ENCODE measurements around the gene ZNF484. TPM values are rescaled to one million over a fixed set of nuclear protein-coding genes. Genes with fewer than 3 reads are reported as not detected.
"Not testable (repeated sequence)": the region's sequence is repeated elsewhere in the genome, so short reads cannot be mapped to it uniquely, and the experiment has no call there.

ZNF484 gene
- total RNA-seq = 9.0 TPM
- 2.2 TPM for polyA plus RNA-seq
- long read RNA-seq, donor 1 = 0 reads
- long read RNA-seq, donor 2 = 0 reads
- long read RNA-seq, donor 3, partial matches to known transcripts = 0 of 2 reads
- long read RNA-seq, donor 3, other reads (novel, unspliced or antisense) = 0 of 2 reads
- long read RNA-seq, donor 4 = 0 reads
- long read RNA-seq, donor 5, partial matches to known transcripts = 0 of 2 reads
- long read RNA-seq, donor 5, other reads (novel, unspliced or antisense) = 0 of 2 reads
- long read RNA-seq, donor 6 = 0 reads
- long read RNA-seq, donor 7, partial matches to known transcripts = 0 of 2 reads
- long read RNA-seq, donor 7, other reads (novel, unspliced or antisense) = 0 of 2 reads
- long read RNA-seq, donor 8 = 0 reads
- long read RNA-seq, donor 9, partial matches to known transcripts = 0 of 1 reads
- long read RNA-seq, donor 9, other reads (novel, unspliced or antisense) = 0 of 1 reads
- long read RNA-seq, donor 10, partial matches to known transcripts = 0 of 1 reads
- long read RNA-seq, donor 10, other reads (novel, unspliced or antisense) = 0 of 1 reads

- WGBS = 18% methylated on average over 28 of the region's 28 CpGs
- H3K27ac ChIP-seq (ENCODE audit: low read depth in 1 of 2, low read length in 1 of 2) = peak within 1 kb of the TSS; percentile 60 to 64
Observed at GRCh38 chr9:92877531-92878430, at the start of gene ZNF484. ZNF484 (minus strand) TSS chr9:92878038; CDS start chr9:92875029, 3,009 bp downstream.

GRCh38 chr9:92920437-92920836, 42.6 kb upstream of the ZNF484 start:
- Histone ChIP-seq H3K36me3 (ENCODE audit: control insufficient read depth in 2 of 2, insufficient read depth in 2 of 2, low read length in 1 of 2) (no peaks in the 10 kb centered on the region), H3K4me3 (ENCODE audit: low read length in 2 of 2) (no peak overlapping the region), H3K27me3 (ENCODE audit: control insufficient read depth in 2 of 2, insufficient read depth in 1 of 2, low read length in 1 of 2) (no peaks in the 10 kb centered on the region), H3K4me1 (ENCODE audit: control insufficient read depth in 2 of 2, insufficient read depth in 2 of 2, low read length in 2 of 2) (no peaks in the 10 kb centered on the region), H3K27ac (ENCODE audit: low read depth in 1 of 2, low read length in 1 of 2) (no peak overlapping the region), H3K9me3 (ENCODE audit: control insufficient read depth in 2 of 2, insufficient read depth in 1 of 2, low read length in 1 of 2) (no peaks in the 10 kb centered on the region)
- no peak for DNase-seq (ENCODE audit: low read depth in 6 of 9, low spot score in 9 of 9)
- 96% methylated on average over 1 of the region's 1 CpG for WGBS

More at GRCh38 chr9:92877531-92878430, at the start of gene ZNF484:
- no peaks in the 10 kb centered on the region for H3K27me3 ChIP-seq (ENCODE audit: control insufficient read depth in 2 of 2, insufficient read depth in 1 of 2, low read length in 1 of 2)
- H3K36me3 ChIP-seq (ENCODE audit: control insufficient read depth in 2 of 2, insufficient read depth in 2 of 2, low read length in 1 of 2) = no peaks in the 10 kb centered on the region
- H3K4me1 ChIP-seq (ENCODE audit: control insufficient read depth in 2 of 2, insufficient read depth in 2 of 2, low read length in 2 of 2) = no peaks in the 10 kb centered on the region
- peak within 1 kb of the TSS; percentile 67 to 70 for H3K4me3 ChIP-seq (ENCODE audit: low read length in 2 of 2)
- H3K9me3 ChIP-seq (ENCODE audit: control insufficient read depth in 2 of 2, insufficient read depth in 1 of 2, low read length in 1 of 2) = no peaks in the 10 kb centered on the region
- peak; percentile 91 to 99 (median 96) for DNase-seq (ENCODE audit: low read depth in 6 of 9, low spot score in 9 of 9)

DNA sequence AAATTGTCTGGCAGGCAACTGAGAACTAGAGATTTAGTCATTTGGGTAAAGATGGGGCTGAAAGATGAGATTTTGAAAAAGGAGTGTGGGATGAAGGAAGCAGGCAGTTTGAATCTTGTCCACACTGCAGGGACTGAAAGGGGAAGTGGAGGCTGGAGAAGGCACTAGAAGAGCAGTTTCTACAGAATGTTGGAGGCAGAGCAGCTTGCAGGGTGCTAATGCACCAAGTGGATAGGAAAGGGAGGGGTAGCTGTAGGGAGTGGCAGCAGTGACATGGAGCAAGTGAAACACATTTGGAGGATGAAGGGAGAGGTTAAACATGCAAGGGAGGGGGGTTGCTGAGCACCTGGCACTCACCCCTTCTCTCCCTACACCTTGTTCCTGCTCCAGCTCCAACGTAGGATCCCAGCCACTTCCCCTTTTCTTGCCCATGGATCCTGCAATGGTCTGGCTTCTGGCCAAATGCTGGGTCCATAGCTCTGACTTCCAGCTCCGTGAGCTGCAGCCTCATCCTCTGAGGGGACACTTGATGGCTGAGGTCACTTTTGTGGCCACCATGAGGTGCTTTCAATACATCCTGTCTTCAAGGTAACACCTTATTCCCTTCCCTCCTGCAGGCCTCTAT, 39.5 kb upstream of the ZNF484 start:
- WGBS = 18% methylated on average over 2 of the region's 2 CpGs
- no peak for DNase-seq (ENCODE audit: low read depth in 6 of 9, low spot score in 9 of 9)
- H3K9me3 ChIP-seq (ENCODE audit: control insufficient read depth in 2 of 2, insufficient read depth in 1 of 2, low read length in 1 of 2) = no peaks in the 10 kb centered on the region
- H3K36me3 ChIP-seq (ENCODE audit: control insufficient read depth in 2 of 2, insufficient read depth in 2 of 2, low read length in 1 of 2) = no peaks in the 10 kb centered on the region
- no peak overlapping the region for H3K27ac ChIP-seq (ENCODE audit: low read depth in 1 of 2, low read length in 1 of 2)
- no peak overlapping the region for H3K4me3 ChIP-seq (ENCODE audit: low read length in 2 of 2)
- peaks cover 0 to 10% of the 10 kb centered on the region in 2 donors for H3K27me3 ChIP-seq (ENCODE audit: control insufficient read depth in 2 of 2, insufficient read depth in 1 of 2, low read length in 1 of 2)
- H3K4me1 ChIP-seq (ENCODE audit: control insufficient read depth in 2 of 2, insufficient read depth in 2 of 2, low read length in 2 of 2) = no peaks in the 10 kb centered on the region

- Histone ChIP-seq H3K4me1 (ENCODE audit: control insufficient read depth in 2 of 2, insufficient read depth in 2 of 2, low read length in 2 of 2) (no peaks in the 10 kb centered on the region), H3K27ac (ENCODE audit: low read depth in 1 of 2, low read length in 1 of 2) (no peak overlapping the region), H3K27me3 (ENCODE audit: control insufficient read depth in 2 of 2, insufficient read depth in 1 of 2, low read length in 1 of 2) (peaks cover 0 to 17% of the 10 kb centered on the region in 2 donors), H3K4me3 (ENCODE audit: low read length in 2 of 2) (no peak overlapping the region), H3K9me3 (ENCODE audit: control insufficient read depth in 2 of 2, insufficient read depth in 1 of 2, low read length in 1 of 2) (no peaks in the 10 kb centered on the region), H3K36me3 (ENCODE audit: control insufficient read depth in 2 of 2, insufficient read depth in 2 of 2, low read length in 1 of 2) (no peaks in the 10 kb centered on the region)
- whole genome bisulfite sequencing = 77% methylated on average over 11 of the region's 11 CpGs
- no peak for DNase-seq (ENCODE audit: low read depth in 6 of 9, low spot score in 9 of 9)
Observed at GRCh38 chr9:92911511-92912475, 34.0 kb upstream of the ZNF484 start.

GRCh38 chr9:92905137-92905536, 27.3 kb upstream of the ZNF484 start:
- not testable (repeated sequence) for DNase-seq (ENCODE audit: low read depth in 6 of 9, low spot score in 9 of 9); H3K27ac ChIP-seq (ENCODE audit: low read depth in 1 of 2, low read length in 1 of 2); H3K4me1 ChIP-seq (ENCODE audit: control insufficient read depth in 2 of 2, insufficient read depth in 2 of 2, low read length in 2 of 2); H3K4me3 ChIP-seq (ENCODE audit: low read length in 2 of 2); H3K27me3 ChIP-seq (ENCODE audit: control insufficient read depth in 2 of 2, insufficient read depth in 1 of 2, low read length in 1 of 2); H3K9me3 ChIP-seq (ENCODE audit: control insufficient read depth in 2 of 2, insufficient read depth in 1 of 2, low read length in 1 of 2); H3K36me3 ChIP-seq (ENCODE audit: control insufficient read depth in 2 of 2, insufficient read depth in 2 of 2, low read length in 1 of 2)
- WGBS = 83% methylated on average over 6 of the region's 6 CpGs

- WGBS = 99% methylated on average over 3 of the region's 3 CpGs
- Histone ChIP-seq H3K27me3 (ENCODE audit: control insufficient read depth in 2 of 2, insufficient read depth in 1 of 2, low read length in 1 of 2) (no peaks in the 10 kb centered on the region), H3K4me1 (ENCODE audit: control insufficient read depth in 2 of 2, insufficient read depth in 2 of 2, low read length in 2 of 2) (no peaks in the 10 kb centered on the region), H3K27ac (ENCODE audit: low read depth in 1 of 2, low read length in 1 of 2) (no peak overlapping the region), H3K36me3 (ENCODE audit: control insufficient read depth in 2 of 2, insufficient read depth in 2 of 2, low read length in 1 of 2) (no peaks in the 10 kb centered on the region), H3K9me3 (ENCODE audit: control insufficient read depth in 2 of 2, insufficient read depth in 1 of 2, low read length in 1 of 2) (no peaks in the 10 kb centered on the region), H3K4me3 (ENCODE audit: low read length in 2 of 2) (no peak overlapping the region)
- no peak for DNase-seq (ENCODE audit: low read depth in 6 of 9, low spot score in 9 of 9)
Observed at GRCh38 chr9:92897323-92897722, 19.5 kb upstream of the ZNF484 start.

DNA sequence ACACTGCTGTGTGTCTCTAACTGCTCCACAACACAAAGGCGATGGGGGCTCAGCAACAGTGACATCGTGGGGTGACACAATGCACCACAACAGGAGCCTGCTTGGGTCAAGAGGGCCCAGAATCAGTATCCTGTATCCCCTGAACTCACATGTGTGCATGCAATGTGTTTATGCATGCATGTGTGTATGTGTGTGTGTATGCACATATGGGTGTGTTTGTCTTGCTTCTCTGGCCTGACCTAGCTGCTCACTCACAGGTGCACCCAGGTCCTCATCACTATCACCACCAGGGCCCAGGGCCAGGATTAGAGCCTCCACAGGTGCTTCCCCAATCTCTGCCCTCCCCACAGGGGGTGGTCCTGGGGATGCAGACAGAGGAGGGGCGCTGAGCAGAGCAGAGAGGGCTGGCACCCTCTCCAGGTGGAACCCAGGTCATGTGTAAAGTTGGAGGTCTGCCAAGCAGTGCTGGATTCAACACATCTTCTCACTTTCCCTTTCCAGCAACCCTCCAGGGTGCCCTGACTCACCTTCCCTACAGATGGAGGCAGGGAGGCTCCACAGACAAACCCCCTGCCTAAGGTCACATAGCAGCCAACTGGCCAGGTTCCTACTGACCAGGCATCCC, 18.1 kb upstream of the ZNF484 start:
- H3K27me3 ChIP-seq (ENCODE audit: control insufficient read depth in 2 of 2, insufficient read depth in 1 of 2, low read length in 1 of 2) = no peaks in the 10 kb centered on the region
- no peak overlapping the region for H3K27ac ChIP-seq (ENCODE audit: low read depth in 1 of 2, low read length in 1 of 2)
- H3K9me3 ChIP-seq (ENCODE audit: control insufficient read depth in 2 of 2, insufficient read depth in 1 of 2, low read length in 1 of 2) = no peaks in the 10 kb centered on the region
- 91% methylated on average over 3 of the region's 3 CpGs for WGBS
- no peaks in the 10 kb centered on the region for H3K36me3 ChIP-seq (ENCODE audit: control insufficient read depth in 2 of 2, insufficient read depth in 2 of 2, low read length in 1 of 2)
- DNase-seq (ENCODE audit: low read depth in 6 of 9, low spot score in 9 of 9) = no peak
- H3K4me3 ChIP-seq (ENCODE audit: low read length in 2 of 2) = no peak overlapping the region
- no peaks in the 10 kb centered on the region for H3K4me1 ChIP-seq (ENCODE audit: control insufficient read depth in 2 of 2, insufficient read depth in 2 of 2, low read length in 2 of 2)
